Measurements from ENCODE around the gene CXCR5.

Gene CXCR5

DNA sequence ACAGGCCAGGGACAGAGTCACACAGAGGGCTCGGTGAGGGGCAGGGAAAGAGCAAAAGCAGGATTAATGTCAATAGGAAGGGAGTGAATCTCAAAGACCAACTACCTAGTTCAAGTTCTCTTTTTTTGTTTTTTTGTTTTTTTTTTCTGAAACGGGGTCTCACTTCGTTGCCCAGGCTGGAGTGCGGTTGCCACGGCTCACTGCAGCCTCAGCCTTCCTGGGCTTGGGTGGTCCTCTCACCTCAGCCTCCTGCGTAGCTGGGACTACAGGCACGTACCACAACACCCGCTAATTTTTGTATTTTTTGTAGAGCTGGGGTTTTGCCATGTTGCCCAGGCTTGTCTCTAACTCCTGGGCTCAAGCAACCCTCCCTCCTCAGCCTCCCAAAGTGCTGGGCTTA, 51.7 kb downstream of the CXCR5 start:
- no peak overlapping the region for H3K27ac ChIP-seq
- TF ChIP-seq, protein P1, sequence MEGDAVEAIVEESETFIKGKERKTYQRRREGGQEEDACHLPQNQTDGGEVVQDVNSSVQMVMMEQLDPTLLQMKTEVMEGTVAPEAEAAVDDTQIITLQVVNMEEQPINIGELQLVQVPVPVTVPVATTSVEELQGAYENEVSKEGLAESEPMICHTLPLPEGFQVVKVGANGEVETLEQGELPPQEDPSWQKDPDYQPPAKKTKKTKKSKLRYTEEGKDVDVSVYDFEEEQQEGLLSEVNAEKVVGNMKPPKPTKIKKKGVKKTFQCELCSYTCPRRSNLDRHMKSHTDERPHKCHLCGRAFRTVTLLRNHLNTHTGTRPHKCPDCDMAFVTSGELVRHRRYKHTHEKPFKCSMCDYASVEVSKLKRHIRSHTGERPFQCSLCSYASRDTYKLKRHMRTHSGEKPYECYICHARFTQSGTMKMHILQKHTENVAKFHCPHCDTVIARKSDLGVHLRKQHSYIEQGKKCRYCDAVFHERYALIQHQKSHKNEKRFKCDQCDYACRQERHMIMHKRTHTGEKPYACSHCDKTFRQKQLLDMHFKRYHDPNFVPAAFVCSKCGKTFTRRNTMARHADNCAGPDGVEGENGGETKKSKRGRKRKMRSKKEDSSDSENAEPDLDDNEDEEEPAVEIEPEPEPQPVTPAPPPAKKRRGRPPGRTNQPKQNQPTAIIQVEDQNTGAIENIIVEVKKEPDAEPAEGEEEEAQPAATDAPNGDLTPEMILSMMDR (conservative IDR thresholded peaks at IDR 0.05) = no peak

GRCh38 chr11:118938491-118939403, 55.1 kb downstream of the CXCR5 start:
- no peak overlapping the region for H3K27ac ChIP-seq
- TF ChIP-seq, protein P1 (conservative IDR thresholded peaks at IDR 0.05) = no peak

DNA sequence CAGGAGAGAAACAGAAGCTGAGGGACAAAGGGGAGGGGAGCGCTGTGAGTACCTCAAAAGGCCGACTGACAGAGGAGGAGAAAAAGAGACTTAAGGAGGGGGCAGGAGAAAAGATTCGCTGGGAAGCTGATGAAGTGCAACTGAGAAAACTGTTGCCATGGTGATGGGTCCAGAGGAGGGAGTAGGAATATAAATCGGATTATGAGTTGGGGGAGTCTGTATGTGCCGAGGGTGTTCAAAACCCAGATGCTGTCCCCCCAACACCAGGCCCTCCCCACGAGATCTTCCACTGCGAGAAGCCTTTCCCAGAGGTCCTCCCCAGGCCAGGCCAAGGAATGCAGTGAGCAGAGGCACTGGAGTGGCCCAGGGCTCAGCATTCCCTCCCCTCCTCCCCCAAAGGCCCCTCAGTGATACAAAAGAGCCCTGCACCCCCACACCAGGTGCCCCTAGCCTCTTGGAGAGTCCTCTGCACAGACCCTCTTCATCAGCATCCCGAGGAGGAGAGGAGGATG, 55.8 kb downstream of the CXCR5 start:
- no peak overlapping the region for H3K27ac ChIP-seq
- TF ChIP-seq, protein P1 (conservative IDR thresholded peaks at IDR 0.05) = no peak

GRCh38 chr11:118939953-118940598, 56.4 kb downstream of the CXCR5 start:
- TF ChIP-seq, protein P1 (conservative IDR thresholded peaks at IDR 0.05) = no peak
- H3K27ac ChIP-seq = no peak overlapping the region

GRCh38 chr11:118947091-118947490, 63.4 kb downstream of the CXCR5 start:
- no peak overlapping the region for H3K27ac ChIP-seq
- TF ChIP-seq, protein P1 (conservative IDR thresholded peaks at IDR 0.05) = no peak

Data from VCaP (cell line).